Inflammatory macrophage treated with lipopolysaccharide for 4 hours (primary cell): ENCODE measurements around the gene ZNF224.
A peak's percentile ranks its signal among the peaks of the same experiment; 100 is the strongest.

Source experiments
- DNase-seq: peaks from one replicate; pipeline ENCODE4 v3.0.0-alpha.2; 2020

Gene ZNF224

DNA sequence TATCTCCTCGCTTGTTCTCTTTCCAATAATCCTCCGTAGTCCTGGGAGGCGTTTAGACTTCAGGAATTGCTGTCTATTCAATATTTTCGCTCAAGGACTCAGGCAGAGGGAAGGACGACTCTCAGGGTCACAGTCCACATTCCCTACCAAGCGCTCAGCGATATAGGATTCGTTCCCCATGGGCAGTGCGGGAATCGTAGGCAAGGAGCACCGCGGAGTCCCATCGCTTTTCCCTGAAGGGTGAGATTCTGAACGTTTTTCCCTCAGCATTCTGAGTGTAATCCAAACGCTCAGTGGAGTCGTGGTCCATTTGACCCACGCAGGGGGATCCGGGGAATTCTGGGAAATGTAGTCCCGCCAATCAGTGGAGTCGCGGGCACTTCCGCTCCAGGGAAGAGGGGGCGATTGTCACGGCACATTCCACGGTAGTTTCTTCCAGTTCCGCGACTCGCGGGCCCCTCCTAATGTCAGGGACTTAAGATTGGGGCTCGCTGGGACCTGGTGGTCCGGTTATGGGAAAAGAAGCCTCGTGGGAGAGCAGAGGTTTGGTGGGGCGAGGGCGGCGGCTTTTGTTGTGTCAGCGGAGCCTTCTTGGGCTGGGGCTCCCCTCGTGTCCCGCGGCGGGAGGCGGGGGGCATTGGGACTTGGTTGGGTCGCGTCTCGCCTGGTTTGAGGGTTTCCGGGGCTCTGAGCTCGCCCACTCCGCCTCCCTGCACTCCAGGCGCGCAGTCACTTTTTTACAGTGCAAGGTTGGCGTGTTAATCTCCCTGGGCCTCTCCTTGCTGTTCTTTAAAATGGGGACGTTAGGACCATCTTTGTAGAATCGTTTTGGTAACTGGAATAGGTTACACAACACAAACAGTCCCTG, 47.3 kb downstream of the ZNF224 start, which contains the start of gene ZNF234:
TSS of gene ZNF234 (plus strand) at position 364 of the 868 bp plus-strand sequence. CDS start 3,079 bp downstream, outside the sequence.
- DNase-seq, result peak; percentile 82

DNA sequence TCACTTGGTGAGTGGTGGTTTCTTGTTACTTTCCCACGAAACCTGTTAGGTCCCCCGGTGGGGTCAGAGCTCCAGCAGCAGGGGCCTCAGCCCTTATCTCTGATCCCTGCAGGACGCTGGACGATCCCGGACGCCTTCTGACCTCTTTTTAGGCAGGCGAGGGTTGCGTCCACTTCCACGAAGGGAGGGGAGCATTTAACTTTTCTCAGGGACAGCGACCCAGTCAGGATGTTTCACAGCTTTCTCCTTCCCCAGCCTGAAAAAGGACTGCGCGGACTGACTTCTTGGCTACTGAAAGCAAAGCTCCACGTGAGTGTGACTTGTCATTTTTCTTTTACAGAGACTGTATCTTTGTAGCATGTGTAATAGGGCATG, 47.9 kb downstream of the ZNF224 start:
- DNase-seq, result peak; percentile 33

DNA sequence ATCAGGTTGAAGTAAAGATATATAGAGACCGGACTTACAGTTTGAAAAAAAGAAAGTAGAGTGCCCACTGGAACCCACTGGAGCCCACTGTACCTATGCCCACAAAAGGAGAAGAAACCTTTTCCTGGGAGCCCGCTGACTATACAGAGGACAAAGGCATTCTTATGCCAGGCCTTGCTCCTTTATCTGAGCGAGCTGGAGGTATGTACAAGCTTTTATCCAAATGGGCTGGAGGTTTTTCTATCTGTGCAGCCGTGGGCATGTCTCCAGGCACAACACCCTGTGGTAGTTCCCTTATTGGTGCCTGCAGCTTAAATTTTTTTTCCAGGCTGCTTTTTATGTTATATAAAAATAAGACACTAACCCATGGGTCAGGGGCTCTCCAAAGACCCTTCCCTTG, 55.6 kb downstream of the ZNF224 start:
- no peak for DNase-seq

DNA sequence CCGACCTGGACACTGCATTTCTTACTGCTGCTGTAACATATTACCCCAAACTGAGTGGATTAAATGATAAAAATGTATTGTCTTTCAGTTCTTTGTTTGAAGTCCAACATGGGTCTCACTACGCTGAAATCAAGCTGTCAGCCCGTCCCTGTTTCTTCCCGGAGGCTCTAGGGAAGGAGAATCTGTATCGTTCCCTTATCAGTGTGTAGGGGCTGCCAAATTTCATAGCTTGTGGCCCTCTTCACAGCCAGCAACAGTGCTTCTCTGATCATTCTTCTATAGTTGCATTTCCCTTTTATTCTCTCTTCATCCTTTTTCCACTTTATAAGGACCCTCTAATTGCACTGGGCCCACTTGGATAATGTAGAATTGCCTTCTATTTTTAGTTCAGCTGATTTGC, 57.3 kb downstream of the ZNF224 start:
- no peak for DNase-seq

DNA sequence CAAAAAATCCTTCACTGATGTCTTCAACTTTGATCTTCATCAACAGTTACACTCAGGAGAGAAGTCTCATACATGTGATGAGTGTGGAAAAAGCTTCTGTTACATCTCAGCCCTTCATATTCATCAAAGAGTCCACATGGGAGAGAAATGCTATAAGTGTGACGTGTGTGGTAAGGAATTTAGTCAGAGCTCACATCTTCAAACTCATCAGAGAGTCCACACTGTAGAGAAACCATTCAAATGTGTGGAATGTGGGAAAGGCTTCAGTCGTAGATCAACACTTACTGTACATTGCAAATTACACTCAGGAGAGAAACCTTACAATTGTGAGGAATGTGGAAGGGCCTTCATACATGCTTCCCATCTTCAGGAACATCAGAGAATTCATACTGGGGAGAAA, 62.3 kb downstream of the ZNF224 start:
- no peak for DNase-seq
